MCF 10A (cell line): ENCODE measurements around the gene ANKRD27. TPM values are rescaled to one million over a fixed set of nuclear protein-coding genes. Genes with fewer than 3 reads are reported as not detected.

ENCODE experiments used
- BruUV-seq: library from RNA; stranded (reverse); fragments of 400-500 nt; replicated peaks from 2 replicates; lab custom pipeline; 2021; lab: Mats Ljungman, UMichigan
- CTCF ChIA-PET: fragments of 300-600 bp; sonication (Branson Sonifier 250); formaldehyde crosslinking; extraction: SDS; loops from one replicate; lab custom pipeline; 2021; ENCODE audit warnings: antibody characterized with exemption, inconsistent platforms; lab: Yijun Ruan, JAX
- POLR2A ChIA-PET: fragments of 300-600, 350-650 bp; sonication (Branson Sonifier 250); formaldehyde crosslinking; extraction: SDS; loops from one replicate; lab custom pipeline; 2020; ENCODE audit warnings: antibody characterized with exemption, inconsistent platforms; lab: Yijun Ruan, JAX
- DNase-seq: peaks from one replicate; pipeline ENCODE4 v3.0.0-alpha.2; 2018; ENCODE audit not compliant: unreplicated experiment
- H3K27ac Mint-ChIP-seq: one replicate; pipeline ENCODE4 v1.8.0; 2022; ENCODE audit warnings: mild to moderate bottlenecking, low read depth, mixed read lengths; ENCODE audit not compliant: unreplicated experiment
- H3K27me3 Mint-ChIP-seq: one replicate; pipeline ENCODE4 v1.8.0; 2022; ENCODE audit warnings: mixed read lengths; ENCODE audit not compliant: insufficient read depth, unreplicated experiment
- H3K36me3 Mint-ChIP-seq: one replicate; pipeline ENCODE4 v1.8.0; 2022; ENCODE audit warnings: mild to moderate bottlenecking, moderate library complexity, mixed read lengths; ENCODE audit not compliant: insufficient read depth, unreplicated experiment
- H3K4me1 Mint-ChIP-seq: one replicate; pipeline ENCODE4 v1.8.0; 2022; ENCODE audit warnings: mixed read lengths; ENCODE audit not compliant: insufficient read depth, unreplicated experiment
- H3K4me3 Mint-ChIP-seq: one replicate; pipeline ENCODE4 v1.8.0; 2022; ENCODE audit warnings: mild to moderate bottlenecking, moderate library complexity, mixed read lengths; ENCODE audit not compliant: unreplicated experiment
- H3K9me3 Mint-ChIP-seq: one replicate; pipeline ENCODE4 v1.8.0; 2022; ENCODE audit warnings: mixed read lengths; ENCODE audit not compliant: unreplicated experiment
- CTCF ChIP-seq: fragments of 200-600 bp; IDR thresholded peaks from one replicate; pipeline ENCODE4 v1.8.0; 2022; ENCODE audit warnings: antibody characterized with exemption, mild to moderate bottlenecking; ENCODE audit not compliant: unreplicated experiment
- intact Hi-C: fragments of 100-400 bp; cut with micrococcal nuclease; formaldehyde crosslinking; loops from 2 replicates; pipeline ENCODE4 v1.14.1; 2022
- total RNA-seq: library from RNA; stranded (reverse); gene quantifications from 2 replicates; pipeline ENCODE4 v1.2.3, GENCODE V29; 2022

The ANKRD27 gene
- total RNA-seq, 1 experiment from 2014 or later, result 30.1 TPM

GRCh38 chr19:32651729-32652140, 23.2 kb downstream of the ANKRD27 start:
- ChIA-PET POLR2A (no interaction called here), CTCF (no interaction called here)
- TF ChIP-seq CTCF, result no peak
- H3K4me3 Mint-ChIP-seq, result no peak overlapping the region
- no peaks in the 10 kb centered on the region for H3K4me1 Mint-ChIP-seq
- DNase-seq, result no peak
- H3K27me3 Mint-ChIP-seq, result no peaks in the 10 kb centered on the region
- no peak overlapping the region for H3K27ac Mint-ChIP-seq
- intact Hi-C loops, result no loop called here
- BruUV-seq, result no TSS peak
- H3K9me3 Mint-ChIP-seq, result no peaks in the 10 kb centered on the region
- peaks cover 53% of the 10 kb centered on the region for H3K36me3 Mint-ChIP-seq

GRCh38 chr19:32650671-32651070, 24.3 kb downstream of the ANKRD27 start:
- no TSS peak for BruUV-seq
- intact Hi-C loops, result no loop called here
- no peak for DNase-seq
- Mint-ChIP-seq H3K27me3 (no peaks in the 10 kb centered on the region), H3K9me3 (no peaks in the 10 kb centered on the region), H3K36me3 (peaks cover 46% of the 10 kb centered on the region), H3K4me1 (no peaks in the 10 kb centered on the region), H3K4me3 (no peak overlapping the region), H3K27ac (no peak overlapping the region)
- TF ChIP-seq CTCF, result no peak
- POLR2A ChIA-PET, result no interaction called here
- CTCF ChIA-PET, result interaction anchor here (0.6 kb wide), 2 partner anchors 47 to 174 kb away, joined by 3 read pairs; no protein-coding TSS in a partner anchor

GRCh38 chr19:32649751-32650150, 25.2 kb downstream of the ANKRD27 start:
- no peaks in the 10 kb centered on the region for H3K9me3 Mint-ChIP-seq
- ChIA-PET CTCF (no interaction called here), POLR2A (no interaction called here)
- no peak overlapping the region for H3K4me3 Mint-ChIP-seq
- H3K36me3 Mint-ChIP-seq, result peaks cover 41% of the 10 kb centered on the region
- H3K4me1 Mint-ChIP-seq, result no peaks in the 10 kb centered on the region
- no TSS peak for BruUV-seq
- no peak for DNase-seq
- H3K27ac Mint-ChIP-seq, result no peak overlapping the region
- H3K27me3 Mint-ChIP-seq, result no peaks in the 10 kb centered on the region
- intact Hi-C loops, result no loop called here
- TF ChIP-seq CTCF, result no peak

GRCh38 chr19:32647361-32647760, 27.6 kb downstream of the ANKRD27 start:
- Mint-ChIP-seq H3K4me1 (no peaks in the 10 kb centered on the region), H3K27ac (no peak overlapping the region), H3K4me3 (no peak overlapping the region), H3K36me3 (peaks cover 53% of the 10 kb centered on the region), H3K27me3 (no peaks in the 10 kb centered on the region), H3K9me3 (no peaks in the 10 kb centered on the region)
- no peak for DNase-seq
- intact Hi-C loops, result no loop called here
- ChIA-PET CTCF (no interaction called here), POLR2A (interaction anchor here (0.6 kb wide), 1 partner anchor 44 kb away, joined by 3 read pairs; the partner anchor contains the start of gene NUDT19)
- BruUV-seq, result no TSS peak
- no peak for TF ChIP-seq CTCF
